Esophagus (tissue), 2 donors: ENCODE results near the gene CIZ1. TPM values are rescaled to one million over a fixed set of nuclear protein-coding genes. Genes with fewer than 3 reads are reported as not detected.

Experiments used
- polyA plus RNA-seq, 2 donors: library from polyadenylated mRNA; stranded (reverse); fragments of 200-250 nt; gene quantifications; one replicate each; pipeline ENCODE4 v1.2.3, GENCODE V29; 2013
- donor health status: healthy with polysubstance abuse.
- donor health status: Bipolar disorder and iron deficiency.

CIZ1 gene
- polyA plus RNA-seq, 2 donors = 39.8 to 39.9 TPM

Other genes starting within 250 kb of the CIZ1 start
- 10 to 100 TPM; 34.3 to 53.1 TPM for gene EEIG1, start 210.6 kb downstream of the CIZ1 start, polyA plus RNA-seq
- gene NAIF1, start 124.3 kb downstream of the CIZ1 start, polyA plus RNA-seq = 1 to 10 TPM; 6.1 to 6.9 TPM
- 1 to 10 TPM; 9.6 to 10.0 TPM for gene SLC25A25, start 123.3 kb downstream of the CIZ1 start, polyA plus RNA-seq
- gene PTGES2, start 63.8 kb downstream of the CIZ1 start, polyA plus RNA-seq = 10 to 100 TPM; 59.0 to 59.4 TPM
- 1,000 to 10,000 TPM; 1,061 to 2,097 TPM for gene LCN2, start 42.1 kb downstream of the CIZ1 start, polyA plus RNA-seq
- gene BBLN, start 31.3 kb downstream of the CIZ1 start, polyA plus RNA-seq = 100 to 1,000 TPM in 1 of 2 donors, 10 to 100 TPM in 1; 77.5 to 104 TPM
- gene DNM1, start 11.8 kb upstream of the CIZ1 start, polyA plus RNA-seq = 1 to 10 TPM; 2.4 to 4.6 TPM
- gene GOLGA2, start 84.4 kb upstream of the CIZ1 start, polyA plus RNA-seq = 100 to 1,000 TPM in 1 of 2 donors, 10 to 100 TPM in 1; 63.3 to 114 TPM
- gene SWI5, start 84.7 kb upstream of the CIZ1 start, polyA plus RNA-seq = 10 to 100 TPM; 16.9 to 32.7 TPM
- gene TRUB2, start 130.9 kb upstream of the CIZ1 start, polyA plus RNA-seq = 10 to 100 TPM; 12.5 to 18.8 TPM
- 10 to 100 TPM; 63.2 to 73.6 TPM for gene COQ4, start 131.3 kb upstream of the CIZ1 start, polyA plus RNA-seq
- 10 to 100 TPM; 65.2 to 69.2 TPM for gene SLC27A4, start 149.0 kb upstream of the CIZ1 start, polyA plus RNA-seq
- 10 to 100 TPM; 18.7 to 42.2 TPM for gene URM1, start 179.8 kb upstream of the CIZ1 start, polyA plus RNA-seq
- 1 to 10 TPM; 7.2 to 9.6 TPM for gene CERCAM, start 229.3 kb upstream of the CIZ1 start, polyA plus RNA-seq